GM12878 (cell line): ENCODE data around the gene CFAP47. TPM values are rescaled to one million over a fixed set of nuclear protein-coding genes. Genes with fewer than 3 reads are reported as not detected.
A peak's percentile ranks its signal among the peaks of the same experiment; 100 is the strongest.
"Not testable (repeated sequence)": the region's sequence is repeated elsewhere in the genome, so short reads cannot be mapped to it uniquely, and the experiment has no call there.

Source experiments
- ATAC-seq: fragments of 200-7000 bp; cut with Tn5 transposase; 3 replicates; pipeline ENCODE4 v1.9.1; 2020; ENCODE audit warnings: mild to moderate bottlenecking, moderate library complexity
- BruUV-seq: library from RNA; stranded (reverse); fragments of 400-500 nt; replicated peaks from 2 replicates; lab custom pipeline; 2021; lab: Mats Ljungman, UMichigan
- CTCF ChIA-PET: fragments of 300-600 bp; sonication (Branson Sonifier 250); formaldehyde crosslinking; extraction: SDS; loops from one replicate; lab custom pipeline; 2021; ENCODE audit warnings: inconsistent platforms; lab: Yijun Ruan, JAX
- POLR2A ChIA-PET: fragments of 350-600 bp; formaldehyde crosslinking; extraction: SDS; loops from one replicate; lab custom pipeline; 2021; ENCODE audit warnings: inconsistent platforms; lab: Charles Lee
- RAD21 ChIA-PET: fragments of 300-600 bp; sonication (Branson Sonifier 250); formaldehyde crosslinking; loops from one replicate; lab custom pipeline; 2023; ENCODE audit warnings: antibody characterized with exemption; ENCODE audit not compliant: unreplicated experiment; lab: Charles Lee
- SMC1A ChIA-PET: fragments of 300-600 bp; sonication (Branson Sonifier 250); formaldehyde crosslinking; loops from one replicate; lab custom pipeline; 2023; ENCODE audit not compliant: unreplicated experiment, uncharacterized antibody; lab: Charles Lee
- DNase-seq: peaks from one replicate; pipeline ENCODE4 v3.0.0-alpha.2; 2011; ENCODE audit warnings: low read depth, low spot score
- FAIRE-seq: peaks from 3 replicates; lab custom pipeline; 2011; peaks lifted over from hg19 to GRCh38; lab: Jason Lieb, UNC
- H2AFZ ChIP-seq: 2 replicates; pipeline ENCODE4 v1.6.0; 2011; ENCODE audit warnings: low read depth, low read length, control low read depth; ENCODE audit not compliant: control insufficient read depth
- H3K27ac ChIP-seq: 2 replicates; pipeline ENCODE4 v1.5.1; 2011; ENCODE audit warnings: control low read depth; ENCODE audit not compliant: control insufficient read depth, insufficient read depth
- H3K27me3 ChIP-seq, 2 experiments: replicated peaks in 1 of 2; 2 replicates each; pipeline versions ENCODE4 v1.6.0 to v1.6.1; 2011; ENCODE audit warnings: low read length in 1 of 2; ENCODE audit not compliant: control insufficient read depth in 2 of 2, insufficient read depth in 2 of 2
- H3K36me3 ChIP-seq, 2 experiments: 2 replicates each; pipeline ENCODE4 v1.5.1; 2011; ENCODE audit warnings: low read length in 1 of 2; ENCODE audit not compliant: control insufficient read depth in 2 of 2, insufficient read depth in 2 of 2
- H3K4me1 ChIP-seq: 2 replicates; pipeline ENCODE4 v1.6.1; 2011; ENCODE audit warnings: mild to moderate bottlenecking, low read length, moderate library complexity, mixed read lengths; ENCODE audit not compliant: control insufficient read depth, insufficient read depth
- H3K4me2 ChIP-seq: 2 replicates; pipeline ENCODE4 v1.6.0; 2011; ENCODE audit warnings: control low read depth; ENCODE audit not compliant: control insufficient read depth, insufficient read depth
- H3K4me3 ChIP-seq: fragments of 200-600 bp; sonication (generic); 2 replicates; pipeline ENCODE4 v1.5.1; 2016
- H3K79me2 ChIP-seq: 2 replicates; pipeline ENCODE4 v1.6.0; 2011; ENCODE audit warnings: low read length; ENCODE audit not compliant: control insufficient read depth, insufficient read depth
- H3K9ac ChIP-seq: 2 replicates; pipeline ENCODE4 v1.8.0; 2011; ENCODE audit warnings: low read length, control low read depth, mixed read lengths; ENCODE audit not compliant: control insufficient read depth, insufficient read depth
- H3K9me3 ChIP-seq: replicated peaks from 3 replicates; pipeline ENCODE4 v1.5.1; 2011; ENCODE audit warnings: mild to moderate bottlenecking, low read length; ENCODE audit not compliant: control insufficient read depth, insufficient read depth
- H4K20me1 ChIP-seq: 2 replicates; pipeline ENCODE4 v1.6.0; 2011; ENCODE audit not compliant: control insufficient read depth, insufficient read depth
- ESRRA ChIP-seq: IDR thresholded peaks from 2 replicates; pipeline ENCODE4 v1.6.1; 2012; ENCODE audit warnings: mild to moderate bottlenecking, low read length, improper control_type of control experiment
- WGBS: methylation state at CpG from one replicate; pipeline ENCODE4 v1.1.6; 2016; ENCODE audit warnings: low lambda C conversion rate; ENCODE audit not compliant: insufficient replicate concordance, insufficient coverage; ENCODE audit errors: missing lambda C conversion rate; 5-methylcytosine and 5-hydroxymethylcytosine counted together
- in situ Hi-C: fragments of 300-500 bp; cut with MboI; formaldehyde crosslinking; loops from 9 replicates; pipeline ENCODE4 v1.14.3; 2018; ENCODE audit warnings: mixed read lengths
- intact Hi-C: fragments of 100-400 bp; cut with micrococcal nuclease; formaldehyde crosslinking; loops from one replicate; pipeline ENCODE4 v1.14.2; 2022; ENCODE audit not compliant: unreplicated experiment
- polyA plus RNA-seq, 11 experiments: library from polyadenylated mRNA; depleted of rRNA in 4 of 11; unstranded in 6 of 11; stranded (reverse) in 5 of 11; fragments of >200 nt; fragmentation: Nextera tagmentation in 4 of 11; fragmentation: Illumina TruSeq in 1 of 11; extraction: Ambion mirVana in 4 of 11; extraction: Trizol in 1 of 11; gene quantifications; 1 replicate in 1 of 11; 2 replicates in 10 of 11; pipeline versions ENCODE4 v1.2.1 to v1.2.3, GENCODE V29; 2011 to 2016; ENCODE audit warnings: inconsistent platforms in 2 of 11, missing spikeins in 2 of 11, low read depth in 1 of 11
- total RNA-seq, 4 experiments: library from RNA; depleted of rRNA in 3 of 4; stranded (reverse); fragments of >200 nt in 3 of 4; fragmentation: Illumina TruSeq in 1 of 4; extraction: Trizol in 1 of 4; gene quantifications; 2 replicates each; pipeline versions ENCODE4 v1.2.1 to v1.2.3, GENCODE V29; 2013 to 2021

Gene CFAP47
- total and polyA plus RNA-seq, 10 of the 15 experiments (the other 5 are each of a cell fraction or from before 2014, with no cell fraction given) = 0.02 to 0.88 (median 0.06) TPM; not detected in 3

GRCh38 chrX:36071061-36071460, 151.5 kb downstream of the CFAP47 start:
- CTCF ChIA-PET = no interaction called here

GRCh38 chrX:36075009-36075408, 155.5 kb downstream of the CFAP47 start:
- CTCF ChIA-PET, H2AFZ ChIP-seq, H3K4me2 ChIP-seq, H3K36me3 ChIP-seq, H3K9me3 ChIP-seq, FAIRE-seq, H4K20me1 ChIP-seq, in situ Hi-C loops, H3K9ac ChIP-seq, H3K4me3 ChIP-seq, SMC1A ChIA-PET, H3K27ac ChIP-seq, ATAC-seq, H3K4me1 ChIP-seq, POLR2A ChIA-PET, intact Hi-C loops, H3K27me3 ChIP-seq, DNase-seq, BruUV-seq, H3K79me2 ChIP-seq: not testable (repeated sequence)
- RAD21 ChIA-PET = interaction anchor here (0.9 kb wide), 1 partner anchor 16 kb away, joined by 3 read pairs; no protein-coding TSS in a partner anchor
- 79% methylated on average over 5 of the region's 5 CpGs for WGBS

More at GRCh38 chrX:36071061-36071460, 151.5 kb downstream of the CFAP47 start:
- intact Hi-C loops = no loop called here
- DNase-seq (no peak), ATAC-seq (peak; percentile 45), FAIRE-seq (no peak)
- Histone ChIP-seq H3K9ac (no peak overlapping the region), H3K79me2 (no peaks in the 10 kb centered on the region), H3K36me3 (no peaks in the 10 kb centered on the region), H4K20me1 (no peaks in the 10 kb centered on the region), H3K27me3 (no peaks in the 10 kb centered on the region), H2AFZ (no peak overlapping the region), H3K4me3 (no peak overlapping the region), H3K27ac (no peak overlapping the region), H3K4me1 (no peaks in the 10 kb centered on the region), H3K4me2 (no peak overlapping the region), H3K9me3 (no peaks in the 10 kb centered on the region)
- POLR2A ChIA-PET = no interaction called here
- RAD21 ChIA-PET = no interaction called here
- in situ Hi-C loops = no loop called here
- no TSS peak for BruUV-seq
- 3% methylated on average over 2 of the region's 2 CpGs for WGBS
- SMC1A ChIA-PET = interaction anchor here (1.5 kb wide), 1 partner anchor 10 kb away, joined by 7 read pairs; no protein-coding TSS in a partner anchor
- no peak for TF ChIP-seq ESRRA
